OCI-LY3 (cell line): Measurements from ENCODE around the gene LBP.

ENCODE experiments used
- H2AFZ ChIP-seq: fragments of 200-600, 300-600 bp; shearing (Covaris generic); 2 replicates; pipeline ENCODE4 v1.6.0; 2014; ENCODE audit warnings: antibody characterized with exemption, low read depth, low read length
- H3K27ac ChIP-seq: fragments of 200-600, 300-600 bp; sonication (generic); 2 replicates; pipeline ENCODE4 v1.5.1; 2014; ENCODE audit warnings: mild to moderate bottlenecking, low read length, moderate library complexity, mixed read lengths
- H3K27me3 ChIP-seq: fragments of 200-600, 300-600 bp; sonication (generic); 2 replicates; pipeline ENCODE4 v1.6.1; 2014; ENCODE audit warnings: low read depth, low read length, mixed read lengths
- H3K36me3 ChIP-seq: fragments of 200-600, 300-600 bp; sonication (generic); replicated peaks from 2 replicates; pipeline ENCODE3; 2014; ENCODE audit warnings: low read depth, low read length, mixed read lengths
- H3K4me1 ChIP-seq: fragments of 300-600, 200-600 bp; sonication (generic); 2 replicates; pipeline ENCODE4 v1.6.1; 2014; ENCODE audit warnings: low read length, mixed read lengths
- H3K4me2 ChIP-seq: fragments of 200-600, 300-600 bp; sonication (generic); 2 replicates; pipeline ENCODE4 v1.6.1; 2014; ENCODE audit warnings: low read length, mixed read lengths
- H3K4me3 ChIP-seq: fragments of 300-600, 200-600 bp; sonication (generic); 2 replicates; pipeline ENCODE4 v1.5.1; 2014; ENCODE audit warnings: antibody characterized with exemption, mild to moderate bottlenecking, low read length, moderate library complexity
- H3K79me2 ChIP-seq: fragments of 300-600, 200-600 bp; shearing (Covaris generic); 2 replicates; pipeline ENCODE4 v1.6.1; 2014; ENCODE audit warnings: mild to moderate bottlenecking, low read length, mixed read lengths
- H3K9ac ChIP-seq: fragments of 300-600, 200-600 bp; shearing (Covaris generic); 2 replicates; pipeline ENCODE4 v1.6.0; 2014; ENCODE audit warnings: mild to moderate bottlenecking, low read length, moderate library complexity
- H3K9me3 ChIP-seq: fragments of 200-600, 300-600 bp; shearing (Covaris generic); 2 replicates; pipeline ENCODE4 v1.6.1; 2014; ENCODE audit warnings: low read length, mixed read lengths; ENCODE audit not compliant: insufficient read depth
- H4K20me1 ChIP-seq: fragments of 200-600, 300-600 bp; sonication (generic); 2 replicates; pipeline ENCODE4 v1.6.1; 2016; ENCODE audit warnings: low read length, mixed read lengths; ENCODE audit not compliant: insufficient read depth
- EZH2phosphoT487 ChIP-seq: fragments of 200-600 bp; shearing (Covaris generic); IDR thresholded peaks from 2 replicates; pipeline ENCODE4 v1.6.1; 2018; ENCODE audit warnings: antibody characterized with exemption, mixed run types, low read depth
- TF ChIP-seq, protein P1 (sequence below): fragments of 200-600, 300-600 bp; sonication (generic); IDR thresholded peaks from 2 replicates; pipeline ENCODE4 v1.5.1; 2014; ENCODE audit warnings: antibody characterized with exemption, low read length, low read depth

The LBP gene

DNA sequence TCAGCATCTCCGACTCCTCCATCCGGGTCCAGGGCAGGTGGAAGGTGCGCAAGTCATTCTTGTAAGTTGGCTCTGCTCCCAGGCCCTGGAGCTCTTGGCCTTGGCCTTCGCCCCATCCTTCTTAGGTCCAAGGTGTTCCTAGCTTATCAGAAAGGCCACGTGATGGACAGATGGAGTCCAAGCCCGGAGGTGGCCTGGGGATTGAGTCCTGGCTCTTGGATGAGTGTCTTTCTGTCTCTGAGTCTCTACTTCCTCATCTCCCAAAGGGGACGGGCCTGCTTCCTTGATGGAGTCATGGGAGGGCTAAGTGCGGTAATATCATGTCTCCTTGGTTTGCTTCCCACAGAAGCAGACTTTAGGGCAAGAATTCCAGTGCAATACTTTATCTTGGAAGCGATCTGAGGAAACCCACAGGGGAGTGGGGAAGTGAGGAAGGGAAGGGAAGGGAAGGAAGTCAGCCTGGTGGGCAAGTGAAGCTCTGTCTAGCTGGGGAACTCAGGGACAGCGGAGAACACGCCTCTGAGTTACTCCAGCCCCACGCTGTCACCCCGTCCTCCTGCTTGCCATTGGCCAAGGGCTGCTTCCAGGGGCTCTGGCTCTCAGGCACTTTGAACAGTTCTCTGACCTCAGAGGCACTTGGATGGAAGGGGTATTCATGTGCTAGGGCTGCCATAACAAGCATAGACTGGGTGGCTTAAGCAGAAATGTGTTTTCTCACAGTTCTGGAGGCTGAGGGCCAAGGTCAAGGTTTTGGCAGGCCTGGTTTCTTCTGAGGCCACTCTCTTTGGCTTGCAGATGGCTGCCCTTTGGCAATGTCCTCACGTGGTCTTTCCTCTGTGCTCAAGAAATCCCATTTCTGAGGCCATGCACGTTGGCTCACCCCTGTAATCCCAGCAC, 4.8 kb downstream of the LBP start:
- Histone ChIP-seq H3K4me2 (no peak overlapping the region), H3K9me3 (no peaks in the 10 kb centered on the region), H3K9ac (no peak overlapping the region), H3K4me3 (no peak overlapping the region), H4K20me1 (no peaks in the 10 kb centered on the region), H3K4me1 (peaks cover 7% of the 10 kb centered on the region), H3K27ac (no peak overlapping the region), H3K36me3 (no peaks in the 10 kb centered on the region), H2AFZ (no peak overlapping the region), H3K79me2 (no peaks in the 10 kb centered on the region), H3K27me3 (peaks cover 15% of the 10 kb centered on the region)
- TF ChIP-seq, protein P1, sequence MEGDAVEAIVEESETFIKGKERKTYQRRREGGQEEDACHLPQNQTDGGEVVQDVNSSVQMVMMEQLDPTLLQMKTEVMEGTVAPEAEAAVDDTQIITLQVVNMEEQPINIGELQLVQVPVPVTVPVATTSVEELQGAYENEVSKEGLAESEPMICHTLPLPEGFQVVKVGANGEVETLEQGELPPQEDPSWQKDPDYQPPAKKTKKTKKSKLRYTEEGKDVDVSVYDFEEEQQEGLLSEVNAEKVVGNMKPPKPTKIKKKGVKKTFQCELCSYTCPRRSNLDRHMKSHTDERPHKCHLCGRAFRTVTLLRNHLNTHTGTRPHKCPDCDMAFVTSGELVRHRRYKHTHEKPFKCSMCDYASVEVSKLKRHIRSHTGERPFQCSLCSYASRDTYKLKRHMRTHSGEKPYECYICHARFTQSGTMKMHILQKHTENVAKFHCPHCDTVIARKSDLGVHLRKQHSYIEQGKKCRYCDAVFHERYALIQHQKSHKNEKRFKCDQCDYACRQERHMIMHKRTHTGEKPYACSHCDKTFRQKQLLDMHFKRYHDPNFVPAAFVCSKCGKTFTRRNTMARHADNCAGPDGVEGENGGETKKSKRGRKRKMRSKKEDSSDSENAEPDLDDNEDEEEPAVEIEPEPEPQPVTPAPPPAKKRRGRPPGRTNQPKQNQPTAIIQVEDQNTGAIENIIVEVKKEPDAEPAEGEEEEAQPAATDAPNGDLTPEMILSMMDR, result no peak
- TF ChIP-seq EZH2phosphoT487, result no peak

DNA sequence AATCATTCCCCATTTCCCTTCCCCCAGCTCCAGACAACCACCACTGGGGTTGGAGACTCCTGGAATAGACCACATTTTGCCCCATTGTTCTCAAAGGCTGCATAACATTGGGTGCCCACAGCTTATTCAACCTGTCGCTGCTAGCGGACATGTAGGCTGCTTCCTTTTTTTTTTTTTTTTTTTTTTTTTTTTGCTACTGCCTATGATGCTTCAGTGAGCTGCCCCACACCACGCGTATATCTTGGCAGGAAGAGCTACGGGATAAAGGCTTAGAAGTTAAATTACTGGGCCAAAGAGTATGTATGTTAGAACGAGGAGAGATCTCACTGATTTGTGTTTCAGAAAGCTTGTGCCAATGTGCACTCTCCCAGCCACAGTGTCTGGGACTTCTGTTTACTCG, 7.0 kb downstream of the LBP start:
- no peaks in the 10 kb centered on the region for H3K79me2 ChIP-seq
- no peak for TF ChIP-seq EZH2phosphoT487
- TF ChIP-seq, protein P1, result no peak
- H3K9me3 ChIP-seq, result no peaks in the 10 kb centered on the region
- H4K20me1 ChIP-seq, result no peaks in the 10 kb centered on the region
- no peak overlapping the region for H2AFZ ChIP-seq
- no peaks in the 10 kb centered on the region for H3K36me3 ChIP-seq
- peaks cover 9% of the 10 kb centered on the region for H3K4me1 ChIP-seq
- no peak overlapping the region for H3K9ac ChIP-seq
- peaks cover 9% of the 10 kb centered on the region; the same call in 1 of the 2 replicates for H3K27me3 ChIP-seq
- no peak overlapping the region for H3K27ac ChIP-seq
- no peak overlapping the region for H3K4me2 ChIP-seq
- no peak overlapping the region for H3K4me3 ChIP-seq

DNA sequence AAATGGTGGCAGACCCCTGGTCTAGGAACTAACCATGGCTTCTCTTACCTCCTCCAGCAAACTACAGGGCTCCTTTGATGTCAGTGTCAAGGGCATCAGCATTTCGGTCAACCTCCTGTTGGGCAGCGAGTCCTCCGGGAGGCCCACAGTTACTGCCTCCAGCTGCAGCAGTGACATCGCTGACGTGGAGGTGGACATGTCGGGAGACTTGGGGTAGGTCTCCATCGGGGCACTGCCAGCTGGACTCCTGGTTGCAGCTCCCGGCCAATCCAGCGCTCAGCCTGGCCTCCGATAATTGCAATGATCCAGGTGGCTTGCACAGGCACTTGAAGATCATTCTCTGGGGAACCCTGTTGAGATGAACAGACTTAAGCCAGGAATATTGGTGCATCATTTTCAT, 7.9 kb downstream of the LBP start:
- Histone ChIP-seq H3K27me3 (peaks cover 5% of the 10 kb centered on the region; the same call in 1 of the 2 replicates), H3K9ac (no peak overlapping the region), H3K9me3 (no peaks in the 10 kb centered on the region), H3K4me3 (no peak overlapping the region), H3K4me1 (peaks cover 9% of the 10 kb centered on the region), H4K20me1 (no peaks in the 10 kb centered on the region), H2AFZ (no peak overlapping the region), H3K36me3 (no peaks in the 10 kb centered on the region), H3K79me2 (no peaks in the 10 kb centered on the region), H3K27ac (no peak overlapping the region), H3K4me2 (no peak overlapping the region)
- TF ChIP-seq, protein P1, result no peak
- no peak for TF ChIP-seq EZH2phosphoT487

DNA sequence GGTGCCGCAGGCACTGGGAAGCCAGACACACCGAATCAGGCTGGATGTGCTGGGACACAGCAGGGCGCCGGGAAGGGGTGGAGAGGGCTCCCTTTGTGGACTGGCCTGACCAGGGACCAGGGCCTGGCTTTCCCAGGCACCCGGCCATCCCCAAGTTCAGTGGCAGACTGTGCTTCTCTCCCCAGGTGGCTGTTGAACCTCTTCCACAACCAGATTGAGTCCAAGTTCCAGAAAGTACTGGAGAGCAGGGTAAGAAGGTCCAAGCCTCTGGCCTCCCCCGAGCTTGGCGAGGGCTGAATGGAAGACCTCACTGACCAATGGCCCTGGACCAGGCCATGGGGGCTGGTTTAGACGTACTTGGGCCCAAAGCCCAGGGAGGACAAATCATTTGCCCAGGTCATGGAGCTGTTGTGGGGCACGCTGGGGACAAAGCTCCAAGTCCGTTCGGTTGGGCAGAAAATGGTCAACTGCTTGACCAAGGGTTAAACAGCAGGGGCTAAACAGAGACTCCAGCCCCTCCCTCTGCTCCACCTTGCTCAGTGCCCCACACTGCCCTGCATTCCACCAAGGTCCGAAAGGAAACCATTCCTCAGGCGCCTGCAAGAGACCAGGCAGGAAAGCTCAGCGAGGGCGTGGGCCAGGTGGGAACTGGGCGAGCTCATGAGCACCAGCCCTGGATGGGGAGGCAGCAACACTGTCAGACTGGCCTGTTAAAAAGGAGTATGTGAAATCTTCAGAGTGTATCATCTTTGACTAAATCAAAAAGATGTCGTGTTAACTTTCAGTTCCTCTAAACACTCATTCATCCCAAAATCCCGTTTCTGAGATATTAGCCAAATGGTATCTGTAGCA, 9.1 kb downstream of the LBP start:
- Histone ChIP-seq H3K9ac (no peak overlapping the region), H3K79me2 (no peaks in the 10 kb centered on the region), H3K4me1 (peaks cover 9% of the 10 kb centered on the region), H3K4me3 (no peak overlapping the region), H3K9me3 (no peaks in the 10 kb centered on the region), H4K20me1 (no peaks in the 10 kb centered on the region), H2AFZ (no peak overlapping the region), H3K27me3 (no peaks in the 10 kb centered on the region), H3K27ac (no peak overlapping the region), H3K4me2 (peak overlapping the region; percentile 1; the same call in 1 of the 2 replicates), H3K36me3 (no peaks in the 10 kb centered on the region)
- TF ChIP-seq EZH2phosphoT487, result no peak
- TF ChIP-seq, protein P1, result no peak
